Choroid plexus epithelial cell (primary cell): ENCODE measurements around the gene SEC14L1.

ENCODE experiments used
- DNase-seq: peaks from one replicate; pipeline ENCODE4 v3.0.0-alpha.2; 2010; ENCODE audit warnings: low read depth
- H3K4me3 ChIP-seq: 2 replicates; pipeline ENCODE4 v1.5.1; 2011; ENCODE audit warnings: low read depth, mild to moderate bottlenecking, control low read depth, low read length, moderate library complexity
- TF ChIP-seq, protein P1 (sequence below): conservative IDR thresholded peaks from 2 replicates; pipeline ENCODE4 v1.5.1; 2011; ENCODE audit warnings: low read depth, mild to moderate bottlenecking, control low read depth, inconsistent platforms, low read length, moderate library complexity

SEC14L1 gene

GRCh38 chr17:77229786-77230435, 89.1 kb downstream of the SEC14L1 start:
- DNase-seq, result no peak
- TF ChIP-seq, protein P1, sequence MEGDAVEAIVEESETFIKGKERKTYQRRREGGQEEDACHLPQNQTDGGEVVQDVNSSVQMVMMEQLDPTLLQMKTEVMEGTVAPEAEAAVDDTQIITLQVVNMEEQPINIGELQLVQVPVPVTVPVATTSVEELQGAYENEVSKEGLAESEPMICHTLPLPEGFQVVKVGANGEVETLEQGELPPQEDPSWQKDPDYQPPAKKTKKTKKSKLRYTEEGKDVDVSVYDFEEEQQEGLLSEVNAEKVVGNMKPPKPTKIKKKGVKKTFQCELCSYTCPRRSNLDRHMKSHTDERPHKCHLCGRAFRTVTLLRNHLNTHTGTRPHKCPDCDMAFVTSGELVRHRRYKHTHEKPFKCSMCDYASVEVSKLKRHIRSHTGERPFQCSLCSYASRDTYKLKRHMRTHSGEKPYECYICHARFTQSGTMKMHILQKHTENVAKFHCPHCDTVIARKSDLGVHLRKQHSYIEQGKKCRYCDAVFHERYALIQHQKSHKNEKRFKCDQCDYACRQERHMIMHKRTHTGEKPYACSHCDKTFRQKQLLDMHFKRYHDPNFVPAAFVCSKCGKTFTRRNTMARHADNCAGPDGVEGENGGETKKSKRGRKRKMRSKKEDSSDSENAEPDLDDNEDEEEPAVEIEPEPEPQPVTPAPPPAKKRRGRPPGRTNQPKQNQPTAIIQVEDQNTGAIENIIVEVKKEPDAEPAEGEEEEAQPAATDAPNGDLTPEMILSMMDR, result no peak
- no peak overlapping the region for H3K4me3 ChIP-seq

GRCh38 chr17:77230436-77230830, 89.7 kb downstream of the SEC14L1 start:
- TF ChIP-seq, protein P1, result no peak
- H3K4me3 ChIP-seq, result no peak overlapping the region
- DNase-seq, result no peak

GRCh38 chr17:77231076-77231871, 90.5 kb downstream of the SEC14L1 start:
- TF ChIP-seq, protein P1, result no peak
- H3K4me3 ChIP-seq, result no peak overlapping the region
- DNase-seq, result no peak

DNA sequence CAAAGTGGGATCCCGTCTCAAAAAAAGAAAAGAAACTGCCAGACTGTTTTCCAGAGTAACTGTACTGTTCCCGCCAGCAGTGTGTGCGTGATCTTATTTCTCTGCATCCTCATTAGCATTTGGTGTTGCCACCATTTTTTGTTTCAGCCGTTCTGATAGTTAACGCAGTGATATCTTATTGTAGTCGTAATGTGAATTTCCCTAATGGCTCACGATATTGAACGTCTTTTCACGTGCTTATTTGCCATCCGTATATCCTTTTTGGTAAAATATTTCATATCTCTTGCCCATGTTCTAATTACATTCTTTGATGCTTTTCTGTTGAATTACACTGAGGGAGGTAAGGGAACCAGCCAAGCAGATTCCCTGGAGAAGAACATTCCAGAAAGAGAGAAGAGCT, 92.4 kb downstream of the SEC14L1 start:
- TF ChIP-seq, protein P1, result no peak
- H3K4me3 ChIP-seq, result no peak overlapping the region
- DNase-seq, result no peak

- peak; percentile 69 for DNase-seq
- H3K4me3 ChIP-seq, result no peak overlapping the region
- TF ChIP-seq, protein P1, result no peak
Observed at GRCh38 chr17:77233635-77234334, 93.0 kb downstream of the SEC14L1 start.

DNA sequence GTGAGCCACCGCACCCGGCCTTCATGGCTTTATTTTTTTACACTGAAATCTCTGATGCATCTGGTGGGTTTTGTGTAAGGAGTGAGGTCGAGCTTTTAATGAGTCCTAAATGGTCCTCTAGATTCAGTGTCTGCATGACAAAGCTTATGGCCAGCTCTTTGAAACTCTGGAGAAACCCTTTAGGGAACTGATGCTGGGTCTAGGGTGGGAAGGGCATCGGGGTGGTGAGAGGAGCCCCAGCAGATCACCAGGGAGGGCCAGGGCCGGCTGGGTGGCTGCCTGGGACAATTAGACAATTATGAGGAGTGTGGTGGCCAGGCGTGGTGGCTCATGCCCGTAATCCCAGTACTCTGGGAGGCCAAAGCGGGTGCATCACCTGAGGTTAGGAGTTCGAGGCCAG, 93.9 kb downstream of the SEC14L1 start:
- no peak for DNase-seq
- TF ChIP-seq, protein P1, result no peak
- no peak overlapping the region for H3K4me3 ChIP-seq
